Activated CD4-positive, alpha-beta T cell treated with anti-CD3 and anti-CD28 coated beads, Interleukin-2, amount 50 U/mL, for 4 hours (primary cell): ENCODE results near the gene ALOXE3.
A peak's percentile ranks its signal among the peaks of the same experiment; 100 is the strongest.

ENCODE experiments used
- DNase-seq, 2 experiments: peaks; one replicate each; pipeline ENCODE4 v3.0.0-alpha.2; 2020

Gene ALOXE3

DNA sequence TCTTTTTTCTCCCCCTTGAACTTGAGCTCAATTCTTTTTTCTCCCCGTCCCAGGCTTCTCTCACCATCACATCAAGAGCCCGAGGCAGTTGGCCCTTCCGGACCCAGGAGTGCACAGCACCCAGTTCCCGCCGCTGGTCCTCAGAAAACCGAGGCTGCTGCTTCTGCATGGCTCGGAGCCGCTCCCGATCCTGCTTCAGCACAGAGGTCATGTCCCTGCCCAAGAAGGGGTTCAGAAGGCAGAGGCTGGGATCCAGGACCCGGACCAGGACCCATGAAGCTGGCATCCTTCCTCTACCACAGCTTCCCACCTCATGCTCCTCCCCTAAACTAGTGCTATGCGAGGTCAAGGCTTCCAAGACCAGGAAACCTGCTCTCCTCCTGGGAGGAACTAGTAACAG is 23.4 kb upstream of the ALOXE3 start:
- DNase-seq, result no peak

DNA sequence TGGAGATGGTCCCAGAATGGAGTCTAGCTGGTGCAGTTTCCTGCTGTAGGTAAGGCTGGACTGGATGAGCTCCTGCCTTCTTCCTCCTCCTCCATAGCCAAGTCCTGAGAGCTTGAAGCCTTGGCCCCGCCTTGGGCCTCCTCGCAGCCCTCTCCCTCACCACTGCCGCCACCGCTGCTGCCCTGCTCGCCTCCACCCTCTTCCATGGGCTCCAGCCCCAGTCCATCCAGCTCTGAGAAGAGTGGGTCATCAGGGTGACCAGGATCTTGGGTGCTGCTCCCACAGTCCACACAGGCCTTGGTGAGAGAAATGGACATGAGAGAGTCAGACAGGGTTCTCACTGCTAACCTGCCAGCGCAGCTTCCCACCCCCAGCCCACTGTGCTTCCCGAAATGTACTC is 22.7 kb upstream of the ALOXE3 start:
- no peak for DNase-seq

DNA sequence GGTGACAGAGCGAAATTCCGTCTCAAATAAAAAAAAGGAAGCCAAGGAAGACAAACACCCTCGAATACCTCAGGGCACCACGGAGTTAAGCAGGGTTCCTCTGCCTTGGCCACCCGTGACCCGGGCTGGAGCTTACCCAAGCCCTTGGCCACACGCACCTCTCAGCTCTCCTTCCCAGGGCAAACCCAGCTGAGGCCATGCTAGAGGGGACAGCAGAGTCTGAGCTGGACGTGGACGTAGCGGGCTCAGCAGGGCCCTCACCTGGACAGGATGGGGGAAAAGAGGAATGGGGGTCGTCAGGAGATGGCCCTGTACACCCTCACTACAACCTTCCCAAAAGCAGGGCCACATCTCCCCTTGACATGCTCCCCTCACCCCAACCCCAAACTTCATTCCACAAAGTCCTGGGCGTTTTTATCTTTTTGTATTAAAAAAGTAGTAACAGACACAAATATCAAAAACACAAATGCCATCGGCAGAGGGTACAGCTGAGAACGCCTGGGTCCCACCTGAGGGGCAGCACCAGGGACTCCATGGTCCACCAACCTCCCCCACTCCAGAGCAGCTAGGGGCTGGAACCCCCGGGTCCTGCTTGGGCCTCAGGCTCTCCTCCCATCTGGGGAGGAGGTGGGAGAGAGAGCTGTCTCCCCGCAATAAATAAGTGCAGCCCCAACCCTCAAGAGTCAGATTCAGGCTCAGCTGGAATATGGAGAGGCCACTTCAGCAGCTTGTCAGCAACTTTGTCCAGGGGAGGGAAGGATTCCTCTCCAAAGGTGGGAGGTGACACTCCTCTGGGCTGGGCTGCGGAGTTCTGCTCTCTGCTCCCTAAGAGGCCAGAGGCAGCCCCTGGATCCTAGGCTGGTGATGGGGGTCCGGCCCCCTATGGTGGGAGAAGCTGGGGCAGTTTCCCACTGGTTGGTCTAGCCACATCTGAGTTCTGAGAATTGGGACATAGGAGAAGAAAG is 22.0 kb upstream of the ALOXE3 start:
- no peak for DNase-seq

DNA sequence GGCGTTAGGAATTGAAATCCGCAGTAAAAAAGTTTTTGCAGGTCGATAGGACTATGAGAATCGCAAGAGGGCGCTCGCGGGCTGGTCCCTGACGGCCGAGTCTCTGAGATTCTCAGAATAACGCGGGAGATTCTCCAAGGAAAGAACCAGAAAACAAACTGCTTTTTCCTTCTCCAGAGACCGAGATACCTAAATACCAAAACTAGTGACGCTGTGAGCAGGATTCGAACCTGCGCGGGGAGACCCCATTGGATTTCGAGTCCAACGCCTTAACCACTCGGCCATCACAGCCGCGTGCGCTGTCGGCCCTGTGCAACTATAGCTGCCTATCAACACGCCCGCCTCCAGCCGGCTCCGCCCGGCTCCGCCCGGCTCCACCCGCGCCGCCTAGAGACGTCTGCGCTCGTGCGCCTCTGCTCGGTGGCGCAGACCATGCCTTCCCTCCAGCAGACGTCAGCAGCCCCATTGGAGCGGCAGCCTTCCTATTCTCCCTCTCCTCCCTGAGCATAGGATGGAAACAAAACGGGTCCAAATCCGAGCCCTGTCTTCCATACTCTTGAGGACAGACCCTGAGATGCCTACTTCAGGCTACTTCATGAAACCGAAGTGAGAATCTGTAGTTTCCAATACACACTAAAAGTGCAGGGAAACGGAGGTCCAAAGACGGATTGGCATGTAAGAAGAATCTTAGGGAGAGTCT is 20.5 kb upstream of the ALOXE3 start:
- peak; percentile 91 to 92 for DNase-seq

DNA sequence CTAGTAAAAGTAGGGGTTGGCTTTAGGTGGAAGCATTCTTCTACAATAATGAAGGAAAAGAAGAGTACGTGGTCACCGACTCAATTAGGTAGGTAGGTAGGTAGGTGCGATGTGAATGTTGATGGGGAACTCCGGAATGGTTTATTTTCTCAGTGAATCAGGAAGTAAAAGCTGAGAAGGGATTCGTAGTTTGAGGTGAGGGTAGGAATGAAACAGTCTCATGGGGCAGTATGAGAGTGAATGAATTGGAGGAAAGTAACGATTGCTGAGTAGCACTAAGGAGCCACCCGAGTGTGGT is 20.0 kb upstream of the ALOXE3 start:
- no peak for DNase-seq

DNA sequence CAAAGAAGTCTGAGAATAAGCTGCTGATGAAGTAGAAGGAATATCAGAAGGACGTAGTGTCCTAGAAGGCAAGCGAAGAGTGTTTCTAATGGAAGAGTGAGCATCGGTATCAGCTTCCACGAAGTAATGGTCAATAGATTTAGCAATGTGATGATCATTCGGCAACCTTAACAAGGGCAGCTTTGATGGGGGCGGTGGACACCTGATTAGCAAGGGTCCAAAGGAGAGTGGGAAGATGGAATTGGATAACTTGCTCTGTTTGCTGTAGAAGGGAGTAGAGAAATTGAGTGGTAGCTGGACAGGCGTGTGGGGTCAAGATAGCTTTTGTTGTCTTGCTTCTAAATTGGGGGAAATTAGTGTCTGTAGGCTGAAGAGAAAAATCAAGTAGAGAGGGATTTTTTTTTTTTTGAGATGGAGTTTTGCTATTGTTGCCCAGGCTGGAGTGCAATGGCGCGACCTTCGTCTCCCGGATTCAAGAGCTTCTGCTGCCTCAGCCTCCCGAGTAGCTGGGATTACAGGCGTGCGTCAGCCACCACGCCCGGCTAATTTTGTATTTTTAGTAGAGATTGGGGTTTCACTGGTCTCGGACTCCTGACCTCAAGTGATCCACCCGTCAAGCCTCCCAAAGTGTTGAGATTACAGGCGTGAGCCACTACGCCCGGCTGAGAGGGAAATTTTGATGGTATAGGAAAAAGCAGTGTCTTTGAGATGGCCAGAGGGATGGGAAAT is 19.5 kb upstream of the ALOXE3 start:
- DNase-seq, result no peak

DNA sequence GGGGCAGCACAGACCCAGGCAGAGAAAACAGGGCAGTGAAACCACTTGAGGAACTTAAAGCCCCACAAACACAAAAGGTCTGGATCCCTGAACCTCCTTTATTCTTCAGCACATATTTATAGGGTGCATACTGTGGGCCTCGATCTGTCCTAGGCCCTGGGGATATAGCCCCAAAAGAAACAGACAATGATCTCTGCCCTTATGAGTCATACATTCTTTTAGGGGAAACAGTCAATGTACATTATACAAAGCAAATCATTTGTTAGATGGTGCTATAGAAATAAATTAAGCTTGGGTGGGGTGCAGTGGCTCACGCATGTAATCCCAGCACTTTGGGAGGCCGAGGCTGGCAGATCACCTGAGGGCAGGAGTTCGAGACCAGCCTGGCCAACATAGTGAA is 15.6 kb upstream of the ALOXE3 start:
- no peak for DNase-seq

DNA sequence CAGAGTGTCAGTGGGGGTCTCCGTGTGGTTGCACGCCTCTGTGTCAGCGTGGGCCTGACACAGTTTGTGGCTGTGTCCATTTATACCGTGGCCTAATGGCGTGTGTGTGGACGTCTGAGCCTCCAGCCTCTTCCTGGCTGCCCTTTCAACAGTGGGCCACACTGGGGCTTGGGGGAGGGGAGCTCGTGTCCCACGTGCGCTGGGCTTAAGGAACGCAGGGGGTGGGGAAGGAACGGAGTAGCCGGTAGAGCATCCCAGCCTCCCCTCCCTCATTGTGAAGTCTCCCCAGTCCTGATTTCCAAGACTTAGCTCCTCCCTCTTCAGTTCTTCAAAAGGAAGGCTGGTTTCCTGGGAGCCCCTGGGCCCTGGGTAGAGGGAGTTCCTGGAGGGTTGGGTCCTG is 15.1 kb upstream of the ALOXE3 start:
- no peak for DNase-seq

DNA sequence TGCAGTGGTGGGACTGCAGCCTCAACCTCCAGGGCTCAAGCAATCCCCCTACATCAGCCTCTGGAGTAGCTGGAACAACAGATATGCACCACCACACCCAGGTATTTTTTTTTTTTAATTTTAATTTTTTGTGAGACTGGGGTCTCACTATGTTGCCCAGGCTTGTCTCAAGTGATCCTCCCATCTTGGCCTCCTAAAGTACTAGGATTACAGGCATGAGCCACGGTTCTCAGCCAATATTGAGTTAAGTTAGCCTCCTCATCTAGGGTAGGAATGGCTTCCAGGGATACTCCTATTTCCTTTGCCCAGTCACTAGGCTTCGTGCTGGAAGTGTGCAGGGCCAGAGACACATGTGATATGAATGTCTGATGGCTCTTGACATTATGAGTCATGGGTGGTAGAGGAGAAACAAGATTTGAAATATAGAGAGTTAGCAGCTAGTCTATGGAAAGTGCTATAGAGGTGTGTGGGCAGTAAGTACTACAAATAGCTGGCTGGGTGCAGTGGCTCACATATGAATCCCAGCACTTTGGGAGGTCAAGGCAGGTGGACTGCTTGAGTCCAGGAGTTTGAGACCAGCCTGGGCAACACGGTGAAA is 13.6 kb upstream of the ALOXE3 start:
- DNase-seq, result no peak

DNA sequence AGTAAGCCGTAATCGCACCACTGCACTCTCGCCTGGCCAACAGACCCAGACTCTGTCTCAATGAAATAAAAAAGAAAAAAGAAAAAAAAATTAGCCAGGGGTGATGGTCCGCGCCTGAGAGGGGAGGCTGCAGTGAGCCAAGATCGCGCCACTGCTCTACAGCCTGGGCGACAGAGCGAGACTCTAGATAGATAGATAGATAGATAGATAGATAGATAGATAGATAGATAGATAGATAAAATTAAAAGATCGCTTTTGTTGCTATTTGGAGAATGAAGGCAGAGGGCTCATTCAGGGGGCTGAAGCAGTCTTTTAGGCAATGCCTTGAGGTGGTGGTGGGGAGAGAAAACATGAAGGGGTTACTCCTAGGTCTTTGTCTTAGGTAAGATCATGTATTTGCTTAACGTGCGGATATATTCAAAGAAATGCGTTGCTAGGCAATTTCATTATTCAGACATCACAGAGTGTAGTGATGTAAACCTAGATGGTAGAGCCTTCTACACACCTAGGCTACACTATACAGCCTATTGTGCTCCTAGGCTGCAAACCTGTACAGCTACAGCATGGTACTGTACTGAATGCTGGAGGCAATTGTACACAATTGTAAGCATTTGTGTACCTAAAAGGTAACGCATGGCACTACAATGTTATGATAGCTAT is 9.9 kb upstream of the ALOXE3 start:
- no peak for DNase-seq

DNA sequence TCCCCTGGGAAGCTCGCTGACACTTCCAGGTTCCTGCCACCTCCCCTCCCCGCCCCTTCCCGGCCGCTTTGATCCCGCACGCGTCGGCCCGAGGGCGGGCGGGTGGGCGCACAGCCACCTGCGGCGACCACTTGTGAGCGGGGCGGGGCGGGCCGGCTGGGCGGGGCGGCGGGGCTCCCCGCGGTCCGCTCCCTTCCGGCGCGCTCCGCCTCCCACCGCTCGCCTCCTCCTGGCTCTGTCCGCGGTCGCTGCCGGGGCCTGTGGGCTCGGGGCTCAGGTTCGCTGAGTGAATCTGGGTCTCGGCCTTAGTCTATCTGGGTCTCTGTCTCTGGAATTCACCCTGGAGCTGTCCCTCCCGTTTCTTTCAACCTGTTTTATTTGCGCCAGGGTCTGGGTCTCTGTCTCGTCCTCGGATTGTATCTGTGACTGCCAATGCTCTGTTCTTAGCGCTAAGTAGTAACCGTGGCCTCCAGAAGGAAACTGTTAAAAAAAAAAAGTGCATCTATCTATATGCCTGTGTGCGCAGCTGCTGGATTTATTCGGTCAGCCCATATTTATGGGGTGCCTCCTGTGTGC is 8.3 kb upstream of the ALOXE3 start:
- DNase-seq, result no peak

DNA sequence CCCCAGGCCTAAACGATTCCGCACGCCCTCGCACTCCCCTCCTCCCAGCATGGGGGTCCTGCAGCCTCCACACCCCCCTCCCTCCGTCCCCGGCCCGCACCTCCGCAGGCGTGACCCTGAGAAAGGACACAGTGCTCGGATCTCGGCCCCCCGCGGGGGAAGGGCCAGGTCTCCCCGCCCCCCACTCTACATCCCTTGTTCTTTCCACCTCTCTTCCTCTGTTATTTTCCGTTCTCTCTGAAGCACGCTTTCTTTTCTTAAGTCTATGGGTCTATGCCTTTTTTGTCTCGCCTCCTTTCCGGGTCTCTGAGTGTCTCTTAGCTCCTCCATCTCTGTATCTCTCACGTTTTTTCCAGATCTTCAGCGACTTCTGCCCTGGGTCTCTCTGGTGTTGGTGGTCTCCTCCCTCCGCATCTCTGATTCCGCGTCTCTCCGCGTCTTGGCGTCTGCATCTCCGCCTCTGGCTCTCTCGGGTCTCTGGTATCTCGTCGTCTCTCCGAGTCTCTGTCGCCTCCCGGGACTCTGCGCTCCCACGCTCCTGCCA is 7.7 kb upstream of the ALOXE3 start:
- no peak for DNase-seq

DNA sequence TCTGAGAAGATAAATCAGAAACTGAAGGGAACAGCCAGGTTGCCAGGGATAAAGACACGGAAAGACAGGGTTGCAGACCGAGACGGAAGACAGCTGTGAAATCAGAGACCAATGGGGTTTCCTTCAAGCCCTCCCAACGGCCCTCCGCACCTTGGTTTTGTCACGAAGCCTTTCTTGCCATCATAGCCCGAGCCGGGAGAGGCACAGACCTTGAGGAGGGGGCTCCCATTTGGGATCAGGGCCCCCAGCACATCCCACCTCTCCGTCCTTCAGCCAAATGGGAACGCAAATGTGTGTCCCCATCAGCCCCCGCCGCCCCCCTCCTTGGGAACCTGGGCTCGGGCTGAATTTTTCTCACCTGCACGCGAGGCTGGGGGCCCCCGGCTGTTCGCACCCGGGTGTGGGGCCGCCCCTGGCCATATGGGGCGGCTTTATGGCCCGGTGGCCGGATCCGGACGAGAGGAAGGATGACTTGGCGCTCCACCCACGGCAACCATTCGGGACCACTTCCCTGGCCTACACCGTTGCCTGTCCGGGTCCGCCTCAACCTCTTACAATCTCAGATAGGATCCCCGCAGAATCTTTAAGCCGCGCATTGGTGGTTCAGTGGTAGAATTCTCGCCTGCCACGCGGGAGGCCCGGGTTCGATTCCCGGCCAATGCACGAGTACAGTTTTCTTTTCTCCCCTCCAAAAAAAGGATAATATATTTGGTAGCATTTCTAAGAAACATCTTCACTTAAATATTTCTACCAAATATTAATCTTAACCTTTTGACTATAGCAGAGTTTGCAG is 7.0 kb upstream of the ALOXE3 start:
- DNase-seq, result peak; percentile 83 to 87

DNA sequence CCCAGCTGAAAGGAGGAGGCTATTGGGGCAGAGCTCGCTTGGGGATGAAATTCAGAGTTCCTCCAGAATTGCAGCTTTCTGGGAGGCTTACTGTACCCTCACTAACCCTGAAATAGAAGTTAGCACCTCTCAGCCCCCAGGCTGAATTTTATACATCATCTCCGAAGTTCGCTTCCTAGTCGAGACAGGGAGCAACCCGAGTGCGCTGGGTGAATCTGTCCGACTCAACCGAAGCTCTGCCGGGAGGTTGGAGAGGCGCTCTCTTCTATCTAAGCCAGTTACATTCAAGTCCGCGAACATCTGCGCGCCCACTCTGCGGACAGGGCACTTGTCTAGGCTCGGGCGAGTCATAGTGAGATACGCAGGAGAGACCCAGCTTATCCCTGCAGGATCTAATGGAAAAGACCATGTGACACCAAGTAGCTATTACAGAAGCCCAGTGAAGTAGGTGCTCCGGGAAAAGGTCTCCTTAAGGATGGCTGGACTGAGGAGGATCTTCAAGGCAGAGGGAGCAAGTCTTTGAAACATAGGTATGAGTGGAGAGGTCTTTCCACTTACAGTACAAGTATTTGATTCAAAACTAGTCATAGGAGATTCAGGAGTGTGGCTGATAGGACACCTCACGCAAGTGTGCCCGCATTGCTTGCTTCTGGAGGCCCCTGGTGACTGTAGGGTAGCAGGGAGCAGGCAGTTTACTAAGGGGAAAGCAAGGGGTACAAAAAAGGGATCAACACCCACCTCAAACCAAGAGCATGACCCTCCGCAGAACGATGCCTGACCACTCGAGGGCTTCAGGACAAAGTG is 6.2 kb upstream of the ALOXE3 start:
- DNase-seq, result no peak

DNA sequence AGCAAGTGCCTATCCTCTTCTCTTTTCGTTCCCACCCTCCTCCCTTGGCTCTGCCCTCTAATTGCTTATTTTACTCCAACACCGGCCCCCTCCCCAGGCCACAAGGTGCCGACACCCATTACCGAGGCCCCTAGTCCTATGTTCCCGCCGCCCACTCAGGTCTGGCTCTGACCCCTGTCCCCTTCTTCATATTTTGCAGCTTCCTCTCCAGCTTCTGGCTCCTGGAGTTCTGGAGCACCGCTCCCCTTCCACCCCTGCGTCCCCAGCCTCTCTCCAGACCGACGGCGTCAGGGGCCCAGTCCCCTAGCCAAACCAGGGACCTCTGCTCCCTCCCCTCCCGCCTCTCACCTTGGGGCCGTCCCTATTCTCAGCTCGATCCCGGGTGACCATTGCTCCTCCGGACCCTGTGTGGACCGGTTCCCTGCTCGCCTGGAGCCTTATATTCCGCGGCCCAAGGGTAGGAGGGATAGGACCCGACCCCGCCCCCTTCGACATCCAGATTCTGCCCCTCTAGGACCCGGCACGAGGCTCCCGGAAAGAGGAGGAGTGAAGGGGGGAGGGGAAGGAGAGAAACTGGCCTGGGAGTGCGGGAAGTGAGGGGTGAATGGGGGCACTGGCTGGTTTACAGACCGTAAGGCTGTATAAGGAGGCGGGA is 5.5 kb upstream of the ALOXE3 start, which contains the start of gene HES7:
TSS of gene HES7 (minus strand) at position 412 of the 655 bp plus-strand sequence. CDS start at position 390, 22 bp downstream.
- no peak for DNase-seq

DNA sequence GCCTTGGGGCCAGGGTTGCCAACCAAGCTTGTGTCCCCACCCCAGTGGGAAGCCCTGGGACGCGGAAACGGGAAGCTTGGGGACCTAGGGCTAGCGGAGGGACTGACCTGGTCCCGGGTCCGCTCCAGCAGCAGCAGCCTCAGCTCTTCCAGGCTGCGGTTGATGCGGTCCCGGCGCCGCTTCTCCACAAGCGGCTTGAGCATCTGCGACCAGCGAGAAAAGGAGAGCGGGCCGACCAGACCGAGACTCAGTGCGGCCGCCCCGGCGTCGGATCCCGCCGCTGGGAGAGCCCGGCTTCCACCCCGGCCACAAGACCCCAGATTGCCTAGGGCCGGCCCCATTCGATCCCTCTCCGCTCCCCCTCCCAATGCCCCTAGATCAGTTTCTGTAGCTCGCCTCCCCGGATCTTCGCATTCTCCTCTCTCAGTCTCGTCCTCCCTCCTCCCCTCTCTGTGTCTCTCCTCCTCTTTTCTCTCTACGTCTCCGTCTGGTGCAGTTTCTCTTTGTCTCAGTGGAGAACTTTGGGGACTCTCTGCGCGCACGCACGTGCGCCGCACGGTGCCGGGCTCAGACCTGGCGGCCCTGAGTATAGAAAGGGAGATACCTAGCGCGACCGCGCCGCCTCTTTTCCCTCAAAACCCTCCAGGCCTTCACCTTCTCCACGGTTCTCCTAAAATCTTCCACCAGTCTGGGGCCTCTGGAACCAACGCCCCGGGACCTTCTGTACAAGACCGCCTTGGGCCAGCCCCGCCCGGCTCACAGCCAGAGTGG is 4.8 kb upstream of the ALOXE3 start:
- DNase-seq, result no peak

DNA sequence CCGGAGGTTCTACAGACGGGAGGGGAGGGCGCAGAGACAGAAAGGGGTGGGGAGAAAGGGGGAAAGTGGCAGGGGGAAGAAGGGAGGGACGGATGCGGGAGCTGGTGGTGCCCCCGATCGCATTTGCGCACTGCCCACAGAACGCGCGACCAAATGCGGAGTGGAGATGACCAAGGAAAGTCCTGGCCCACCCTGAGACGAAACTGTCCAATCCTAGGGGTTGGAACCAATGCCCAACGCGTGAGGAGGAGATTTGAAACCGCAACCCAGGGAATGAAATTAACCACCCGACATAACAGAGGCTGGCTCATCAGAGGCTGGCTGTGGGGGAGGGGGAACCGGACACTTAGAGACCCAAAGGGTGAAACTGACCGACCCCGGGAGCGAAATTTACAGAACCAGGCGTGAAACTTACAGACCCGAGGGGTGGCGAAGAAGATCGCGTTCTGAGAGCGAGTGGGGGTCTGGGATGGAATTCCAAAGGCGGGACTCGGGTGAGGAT is 4.2 kb upstream of the ALOXE3 start:
- no peak for DNase-seq

DNA sequence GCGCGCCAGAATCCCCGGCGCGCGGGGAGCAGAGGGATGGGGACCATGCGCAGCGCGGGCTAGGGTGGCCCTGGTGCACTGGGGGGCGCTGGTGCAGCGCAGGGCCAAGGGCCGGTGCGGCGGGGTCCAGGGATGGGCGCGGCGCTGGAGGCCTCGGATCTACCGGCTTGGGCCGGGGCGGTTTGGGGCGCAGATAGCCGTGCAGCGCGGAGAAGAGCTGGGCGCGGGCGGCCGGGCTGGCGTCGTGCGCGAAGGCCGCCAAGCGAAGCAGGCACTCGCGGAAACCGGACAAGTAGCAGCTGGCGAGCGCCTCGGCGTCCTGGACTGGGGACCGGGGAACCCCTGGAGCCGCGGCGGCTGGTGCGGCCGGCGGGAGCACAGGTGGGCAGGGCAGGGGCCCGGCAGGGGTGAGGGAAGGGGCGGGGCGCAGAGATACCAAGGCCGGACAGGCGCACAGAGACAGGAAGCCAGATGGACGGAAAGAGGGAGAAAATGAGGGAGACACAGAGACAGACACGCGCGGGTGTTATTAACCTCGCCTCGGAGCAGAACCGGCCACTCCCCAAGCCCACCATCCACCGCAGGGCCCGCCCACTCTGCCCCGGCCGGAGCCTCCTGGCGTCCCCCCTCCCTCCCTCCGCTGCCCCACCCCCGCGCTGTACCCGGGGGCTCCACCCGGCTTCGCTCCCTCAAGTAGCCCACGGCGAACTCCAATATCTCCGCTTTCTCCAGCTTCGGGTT is 3.5 kb upstream of the ALOXE3 start:
- no peak for DNase-seq
